Measurements from ENCODE around the gene ABCG5.

ABCG5 gene

DNA sequence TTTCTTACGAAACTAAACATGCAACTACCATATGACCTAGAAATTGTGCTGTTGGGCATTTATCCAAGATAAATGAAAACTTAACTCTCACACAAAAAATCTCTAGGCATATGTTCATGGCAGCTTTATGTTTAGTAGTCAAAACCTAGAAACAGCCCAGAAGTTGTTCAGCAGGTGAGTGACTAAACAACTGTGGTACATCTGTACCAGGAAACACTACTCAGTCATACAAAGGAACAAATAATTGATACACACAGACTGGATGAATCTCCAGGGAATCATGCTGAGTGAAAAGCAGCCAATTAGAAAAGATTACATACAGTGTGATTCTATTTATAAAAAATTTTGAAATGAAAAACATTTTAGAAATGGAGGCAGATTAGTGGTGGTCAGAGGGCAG is 35.5 kb downstream of the ABCG5 start:
- no peak for DNase-seq

DNA sequence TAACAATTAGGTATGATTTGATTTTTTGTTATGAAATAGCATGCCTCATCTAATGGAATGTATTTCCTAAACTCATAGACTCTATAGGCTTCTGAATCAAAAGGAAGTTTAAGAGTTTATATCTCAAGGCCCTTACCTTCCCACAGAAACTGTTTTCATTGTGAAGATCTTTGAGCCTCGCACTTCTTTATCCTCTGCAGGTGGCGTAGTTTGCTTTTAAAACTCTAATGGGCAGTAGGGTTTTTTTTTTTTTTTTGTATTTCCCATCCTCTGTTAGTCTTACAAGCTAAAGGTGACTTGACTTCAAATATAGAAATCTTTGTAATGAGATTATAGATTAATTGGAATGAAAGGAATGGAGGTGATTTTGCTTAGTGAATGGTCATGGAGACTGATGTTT is 36.5 kb downstream of the ABCG5 start:
- DNase-seq = no peak

DNA sequence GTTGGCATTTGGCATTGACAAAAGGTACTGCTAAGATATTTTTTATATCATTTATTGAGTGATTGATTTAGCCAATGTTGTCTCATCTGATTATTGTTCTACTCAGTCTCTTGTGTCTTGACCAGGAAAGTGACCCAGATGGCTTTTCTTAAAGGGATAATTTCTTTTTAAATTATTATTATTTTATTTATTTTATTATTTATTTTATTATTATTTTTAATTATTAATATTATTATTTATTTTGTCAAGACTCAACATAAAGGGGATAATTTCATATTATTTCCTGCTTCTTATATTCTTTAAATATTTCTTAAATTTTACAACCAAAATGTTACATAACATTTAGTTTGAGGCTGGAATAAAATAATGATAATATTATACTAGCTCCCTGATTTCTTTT is 37.7 kb downstream of the ABCG5 start:
- no peak for DNase-seq

DNA sequence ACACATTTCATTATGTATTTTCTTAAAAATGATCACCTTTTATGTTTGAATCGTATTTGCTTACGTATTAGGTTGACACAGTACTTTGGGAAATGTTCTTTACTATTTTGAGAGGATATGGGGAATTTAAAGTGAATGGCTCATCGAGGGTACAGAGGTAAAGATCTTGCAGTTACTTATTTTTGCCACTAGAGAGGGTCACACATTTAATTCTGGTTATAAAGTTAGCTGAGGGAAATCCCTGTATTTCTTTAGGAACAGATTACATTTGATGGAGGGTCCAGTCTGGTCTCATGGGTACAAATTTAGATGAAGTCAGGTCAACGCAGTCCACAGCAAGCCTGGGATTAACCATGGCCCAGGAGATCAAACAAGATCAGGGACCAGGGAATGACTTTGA is 40.3 kb downstream of the ABCG5 start:
- DNase-seq = no peak

DNA sequence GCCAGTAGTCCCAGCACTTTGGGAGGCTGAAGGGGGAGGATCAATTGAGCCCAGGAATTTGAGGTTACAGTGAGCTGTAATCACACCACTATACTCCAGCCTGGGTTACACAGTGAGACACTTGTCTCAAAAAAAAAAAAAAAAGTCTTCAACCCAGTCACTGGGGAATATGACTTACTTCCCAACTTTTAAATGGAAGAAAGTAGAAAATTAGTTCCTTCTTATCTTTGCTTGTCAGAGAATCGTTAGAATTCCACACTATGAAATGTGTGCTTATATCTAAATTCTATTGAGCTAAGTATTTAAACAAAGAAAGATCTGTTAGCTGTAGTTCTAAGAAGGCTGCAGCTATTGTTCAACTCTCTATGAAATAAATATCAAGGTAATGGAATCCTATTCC is 42.4 kb downstream of the ABCG5 start:
- DNase-seq = no peak

DNA sequence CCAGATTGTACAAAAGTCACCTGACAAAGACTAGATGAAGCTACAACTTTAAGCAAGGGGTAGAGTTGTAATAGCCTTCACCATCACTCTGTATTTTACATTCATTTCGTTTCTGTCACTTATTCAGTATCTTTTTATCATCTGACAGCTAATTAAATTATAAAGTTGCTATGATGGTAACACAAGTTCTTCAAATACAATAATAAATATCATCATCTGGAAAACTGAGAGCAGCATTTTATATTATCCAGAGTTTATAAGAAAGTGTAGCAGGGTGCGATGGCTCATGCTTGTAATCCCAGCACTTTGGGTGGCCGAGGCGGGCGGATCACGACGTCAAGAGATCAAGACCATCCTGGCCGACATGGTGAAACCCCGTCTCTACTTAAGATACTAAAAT is 43.7 kb downstream of the ABCG5 start:
- DNase-seq = no peak

DNA sequence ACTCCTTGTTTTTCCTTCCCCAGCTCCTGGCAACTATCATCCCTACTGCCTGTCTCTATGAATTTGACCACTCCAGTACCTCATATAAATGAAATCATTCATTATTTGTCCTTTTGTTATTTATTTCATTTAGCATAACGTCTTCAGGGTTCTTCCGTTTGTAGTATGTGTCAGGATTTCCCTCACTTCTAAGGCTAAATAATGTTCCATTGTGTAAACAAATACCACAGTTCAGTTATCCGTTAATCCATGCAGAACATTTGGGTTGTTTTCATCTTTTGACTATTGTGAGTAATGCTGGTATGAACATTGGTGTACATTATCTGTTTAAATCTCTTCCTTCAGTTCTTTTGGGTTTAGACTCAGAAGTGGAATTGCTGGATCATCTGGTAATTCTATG is 46.0 kb downstream of the ABCG5 start:
- no peak for DNase-seq

DNA sequence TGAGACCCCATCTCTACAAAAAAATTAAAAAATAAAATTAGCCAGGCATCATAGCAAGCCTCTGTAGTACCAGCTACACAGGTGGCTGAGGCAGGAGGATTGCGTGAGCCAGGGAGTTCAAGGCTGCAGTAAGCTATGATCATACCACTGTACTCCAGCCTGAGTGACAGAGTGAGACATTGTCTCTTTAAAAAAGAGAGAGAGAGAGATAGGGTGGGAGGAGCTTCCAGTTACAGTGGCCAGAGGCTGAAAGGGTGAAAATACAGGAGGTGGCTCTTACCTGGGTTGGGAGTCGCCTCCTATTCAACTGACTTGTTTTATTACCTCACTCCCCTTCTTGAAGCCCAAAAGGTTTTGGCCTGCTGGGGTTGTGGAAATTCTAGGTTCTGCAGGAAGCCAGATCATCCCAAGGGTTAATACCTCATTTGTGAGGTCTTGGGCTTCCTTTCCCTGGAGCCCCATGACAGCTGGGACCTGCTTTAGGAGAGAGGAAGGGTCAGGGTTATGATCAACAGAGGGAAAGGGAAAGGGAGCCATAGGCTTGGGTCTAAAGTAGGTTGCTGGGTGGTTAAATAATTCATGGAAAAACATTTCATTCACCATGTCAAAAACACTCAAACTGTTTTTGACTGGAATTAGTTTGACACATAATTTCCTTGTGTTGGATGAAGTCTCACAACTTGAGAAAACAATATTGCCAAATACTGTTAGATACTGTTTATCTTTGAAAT is 47.4 kb downstream of the ABCG5 start:
- DNase-seq = no peak

DNA sequence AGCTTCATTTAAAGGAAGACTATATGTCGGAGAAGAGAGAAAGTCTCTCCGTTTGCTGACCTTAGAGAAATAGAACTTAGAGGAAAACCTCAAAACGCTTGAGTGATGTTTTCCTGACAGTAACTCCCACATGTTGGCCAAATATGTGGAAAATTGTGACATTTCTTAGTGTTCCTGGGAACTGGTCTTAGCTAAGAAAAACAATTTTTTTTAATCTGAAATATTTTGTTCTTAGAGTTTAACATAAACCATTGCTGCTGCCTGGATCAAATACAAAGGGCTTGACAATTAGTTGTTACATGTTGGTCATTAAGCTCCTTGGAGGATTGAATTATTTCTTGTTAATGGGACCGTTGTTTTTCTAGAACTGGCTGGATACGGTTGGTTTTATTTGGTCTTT is 48.5 kb downstream of the ABCG5 start:
- no peak for DNase-seq

DNA sequence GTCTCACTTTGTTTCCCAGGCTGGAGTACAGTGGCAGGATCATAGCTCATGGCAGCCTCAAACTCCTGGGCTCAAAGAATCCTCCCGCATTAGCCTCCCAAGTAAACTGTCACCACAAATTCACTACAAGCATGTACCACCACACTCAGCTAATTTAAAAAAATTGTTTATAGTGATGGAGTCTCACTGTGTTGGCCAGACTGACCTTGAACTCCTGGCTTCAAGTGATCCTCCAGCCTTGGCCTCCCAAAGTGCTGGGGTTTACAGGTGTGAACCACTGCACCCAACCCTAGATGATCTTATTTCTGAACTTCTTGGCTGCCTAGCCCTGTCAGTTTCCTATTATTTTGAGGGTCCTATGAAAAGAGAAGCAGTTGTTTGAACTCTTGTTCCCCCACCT is 50.0 kb downstream of the ABCG5 start:
- DNase-seq = no peak

DNA sequence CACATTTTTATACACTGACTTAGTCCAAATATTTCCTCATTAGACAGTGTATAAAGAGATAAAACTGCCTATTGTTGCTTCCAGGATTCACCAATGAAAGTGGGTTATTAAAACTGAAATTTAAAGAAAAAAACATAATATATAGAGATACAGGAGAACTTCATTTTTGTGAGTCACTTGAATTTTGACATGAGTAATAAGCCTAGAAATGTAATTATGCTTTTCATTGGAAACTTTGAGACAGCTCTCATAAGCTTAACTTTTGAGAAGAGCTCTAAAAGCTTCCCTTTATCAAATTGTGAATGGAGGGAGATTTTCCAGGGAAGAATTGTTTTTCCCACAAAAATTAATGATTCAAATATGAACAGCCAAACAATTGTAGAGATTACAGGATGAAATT is 50.7 kb downstream of the ABCG5 start:
- DNase-seq = no peak

DNA sequence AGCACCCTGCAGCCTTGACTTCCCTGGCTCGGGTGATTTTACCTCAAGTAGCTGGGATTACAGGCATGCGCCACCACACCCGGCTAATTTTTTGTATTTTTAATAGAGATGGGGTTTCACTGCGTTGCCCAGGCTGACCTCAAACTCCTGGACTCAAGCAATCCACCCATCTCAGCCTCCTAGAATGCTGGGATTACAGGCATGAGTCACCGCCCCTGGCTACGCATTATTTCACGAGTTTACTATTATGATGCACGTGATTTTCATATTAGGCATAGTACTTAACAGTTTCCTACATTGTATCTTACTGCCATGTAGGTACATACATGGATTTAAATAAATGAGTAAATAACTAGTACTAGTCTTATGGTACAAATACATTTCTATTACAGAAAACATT is 60.4 kb downstream of the ABCG5 start:
- no peak for DNase-seq

DNA sequence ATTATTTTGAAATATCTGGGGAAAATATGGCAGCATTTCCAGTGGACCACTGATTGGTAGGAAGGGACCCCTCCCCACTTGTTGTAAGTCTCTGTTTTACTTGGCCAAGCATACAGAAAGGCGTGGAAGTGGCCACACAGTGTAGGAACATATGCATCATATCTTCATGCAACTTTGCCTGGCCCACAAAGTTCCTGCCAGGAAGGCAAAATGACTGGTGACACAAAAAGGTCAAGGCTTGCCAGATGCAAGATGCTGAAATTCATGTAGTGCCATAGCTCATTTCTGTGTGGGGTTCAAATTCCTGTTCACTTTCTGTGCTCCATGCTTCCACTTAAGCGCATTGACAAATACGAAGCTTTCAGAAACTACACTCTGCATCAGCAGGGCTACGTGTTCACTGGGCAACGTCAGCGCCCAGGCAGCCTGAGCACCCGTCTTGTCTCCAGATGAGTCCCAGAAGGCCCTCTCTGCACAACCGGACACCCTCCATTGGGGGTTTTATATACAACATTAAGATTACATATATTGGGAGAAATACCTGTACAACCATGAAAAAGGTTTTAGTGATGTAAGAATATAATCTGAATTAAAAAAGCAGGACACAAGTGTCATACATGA is 61.2 kb downstream of the ABCG5 start:
- DNase-seq = no peak

DNA sequence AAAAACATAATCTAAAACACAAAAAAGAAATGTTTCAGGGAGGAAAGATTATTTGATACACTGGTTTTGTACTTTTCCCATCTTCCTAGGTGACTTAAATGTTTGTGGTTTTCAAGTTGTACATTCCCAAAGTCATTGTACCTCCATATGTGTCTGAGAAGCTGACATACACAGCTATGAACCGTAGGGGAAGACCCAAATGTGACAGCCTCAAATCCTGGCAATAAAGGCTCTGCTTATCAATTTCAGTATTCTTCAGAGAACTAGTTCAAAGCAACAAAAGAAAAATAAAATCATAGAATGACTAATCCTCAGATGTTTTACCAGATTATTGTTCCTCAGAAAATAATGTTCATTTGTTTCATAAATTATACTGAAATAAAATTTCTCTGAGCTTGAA is 62.3 kb downstream of the ABCG5 start:
- no peak for DNase-seq

DNA sequence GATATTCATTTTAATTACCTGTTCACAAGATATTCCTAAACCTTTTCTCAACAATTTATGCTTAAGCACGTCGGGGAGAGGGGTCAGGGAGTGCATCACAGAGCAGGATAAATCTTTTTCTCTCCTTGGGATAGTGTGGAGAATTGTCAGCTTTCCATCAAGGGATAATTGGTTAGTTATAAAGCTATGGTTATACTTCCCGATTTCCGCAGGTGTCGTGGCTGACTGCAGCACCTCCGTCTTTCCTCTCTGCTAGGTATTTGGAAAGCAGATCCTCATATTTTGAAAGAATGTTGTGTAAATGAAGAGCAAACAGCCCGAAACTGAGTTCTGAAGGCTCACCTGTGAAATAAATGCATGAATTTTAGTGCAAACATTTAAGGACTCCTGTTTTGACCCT is 64.0 kb downstream of the ABCG5 start:
- no peak for DNase-seq

DNA sequence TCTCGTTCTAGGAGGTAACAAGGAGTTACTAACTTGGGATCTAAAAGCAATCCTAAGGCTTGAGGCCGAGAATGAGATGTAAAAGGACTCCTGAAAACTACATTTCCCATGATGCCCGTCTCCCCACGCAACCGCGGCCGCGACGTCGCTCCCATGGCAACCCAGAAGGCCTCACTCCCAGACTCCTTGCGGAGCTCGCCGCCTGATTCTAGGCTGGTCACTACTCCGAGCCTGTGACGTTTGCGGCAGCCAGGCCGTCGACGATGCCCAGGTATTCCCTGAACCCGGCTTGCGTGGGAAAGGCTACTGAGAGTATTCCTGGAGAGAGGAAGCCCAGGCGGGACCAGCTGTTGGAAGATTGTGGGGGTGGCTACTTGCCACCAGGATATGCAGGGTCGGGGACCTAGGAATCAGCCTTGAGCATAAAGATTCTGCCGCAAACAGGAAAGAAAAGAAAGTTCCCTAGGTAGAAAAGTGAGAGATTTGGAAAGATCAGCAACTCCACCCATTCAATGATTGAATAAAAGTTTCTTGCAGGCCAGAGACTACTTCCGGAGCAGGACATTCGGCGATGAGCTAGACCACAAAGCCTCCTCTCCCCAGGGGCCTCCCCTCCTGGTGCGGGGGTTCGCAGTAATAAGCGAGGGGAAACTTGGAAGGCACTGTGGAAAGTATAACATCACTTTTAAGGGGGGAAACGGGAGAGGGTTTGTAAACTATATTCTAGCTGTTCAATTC is 64.6 kb downstream of the ABCG5 start, which contains the start of gene DYNC2LI1:
Gene DYNC2LI1 (plus strand): TSS at position 164 of the 738 bp plus-strand sequence. CDS start 100 bp downstream, at position 264.
- peak; percentile 45 for DNase-seq

DNA sequence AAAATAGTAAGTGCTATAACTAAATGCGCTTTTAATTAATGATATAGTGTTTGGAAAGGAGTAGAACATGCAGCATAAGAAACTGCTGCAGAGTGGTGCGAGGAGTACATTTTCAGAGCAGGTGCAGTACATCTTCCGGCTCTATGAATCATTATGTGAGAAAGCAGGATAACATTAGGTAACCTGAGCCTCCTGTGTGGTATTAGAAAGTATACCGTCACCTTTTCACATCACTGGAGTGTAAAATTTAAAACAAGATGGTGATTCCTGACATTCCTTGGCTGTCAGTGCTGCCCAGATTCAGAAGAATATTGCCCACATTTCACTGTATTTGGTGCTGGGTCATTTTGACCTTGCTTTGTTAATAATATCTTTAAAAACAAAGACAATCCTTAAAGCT is 72.6 kb downstream of the ABCG5 start:
- DNase-seq = no peak

DNA sequence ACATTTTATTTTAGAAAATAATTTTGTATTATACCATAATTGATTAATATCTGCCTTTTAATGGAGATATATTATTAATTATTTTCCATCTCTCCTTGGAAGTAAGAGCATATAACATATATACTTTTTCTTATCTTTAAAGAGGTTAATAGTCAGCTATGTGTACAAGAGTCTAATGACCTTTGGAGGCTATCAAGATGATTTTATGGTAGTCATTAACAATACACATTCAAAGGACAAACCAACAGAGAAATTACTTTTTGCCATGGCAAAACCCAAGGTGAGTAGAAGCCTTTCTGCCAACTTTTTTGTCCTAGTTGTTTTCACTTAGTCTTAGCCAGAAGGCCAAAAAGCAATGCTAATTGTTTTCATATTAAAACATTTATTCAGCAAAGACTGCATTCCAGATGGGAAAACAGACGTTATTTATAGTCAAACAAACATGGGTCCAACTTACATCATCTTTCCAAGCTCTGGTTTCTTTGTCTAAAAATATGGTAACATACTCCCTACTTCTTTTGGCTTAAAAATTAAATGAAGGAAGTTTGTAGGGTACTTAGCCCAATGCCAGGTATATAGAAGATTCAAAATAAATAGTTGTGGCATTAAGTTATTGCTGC is 74.4 kb downstream of the ABCG5 start:
- DNase-seq = no peak

DNA sequence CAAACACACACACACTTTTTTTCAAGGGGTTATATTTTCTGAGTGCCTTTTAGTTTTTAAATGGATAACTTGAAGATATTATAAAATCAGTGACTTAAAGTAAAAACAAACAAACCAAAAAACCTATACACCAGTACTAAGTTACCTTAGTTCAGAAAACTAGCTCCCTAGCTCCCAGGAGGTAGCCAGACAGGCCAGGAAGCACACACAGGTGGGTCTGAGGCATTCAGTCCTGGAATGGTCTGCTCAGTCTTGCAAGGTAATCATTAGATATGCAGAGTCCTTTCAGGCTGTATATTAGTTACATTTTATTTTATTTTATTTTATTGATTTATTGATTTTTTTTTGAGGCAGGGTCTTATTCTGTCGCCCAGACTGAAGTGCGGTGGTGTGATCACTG is 75.5 kb downstream of the ABCG5 start:
- DNase-seq = no peak

All from NCI-H2081 treated with DMSO at 0.1 percent for 48 hours (cell line).